Tibial nerve (tissue), 4 donors: ENCODE data around the gene KIFBP.
A peak's percentile ranks its signal among the peaks of the same experiment; 100 is the strongest.

ENCODE experiments used
- CTCF ChIP-seq, 5 experiments: fragments of 200-600 bp in 3 of 5; fragments of 450-650 bp in 2 of 5; sonication (generic) in 3 of 5; IDR thresholded peaks; one replicate each; pipeline ENCODE4 v1.5.1; 2016 to 2019; ENCODE audit warnings: antibody characterized with exemption in 5 of 5, mild to moderate bottlenecking in 3 of 5, moderate library complexity in 2 of 5
- EP300 ChIP-seq, 2 donors: sonication (generic); formaldehyde crosslinking; IDR thresholded peaks; one replicate each; pipeline ENCODE4 v1.6.1; 2017; ENCODE audit warnings: antibody characterized with exemption in 2 of 2, mild to moderate bottlenecking in 1 of 2
- POLR2A ChIP-seq, 2 donors: fragments of 450-650 bp; IDR thresholded peaks; one replicate each; pipeline ENCODE4 v1.6.1; 2017; ENCODE audit warnings: antibody characterized with exemption in 2 of 2, mild to moderate bottlenecking in 2 of 2, moderate library complexity in 2 of 2

- TF ChIP-seq CTCF (IDR thresholded peaks at IDR 0.05) (peak in 1 of 5 experiments; percentile 7), EP300 (IDR thresholded peaks at IDR 0.05) (peak in 1 of 2 donors; percentile 59), POLR2A (IDR thresholded peaks at IDR 0.05) (no peak)
These were observed 68.8 kb downstream of the KIFBP start for GRCh38 chr10:69057261-69057950.
